Pancreas (tissue), 10 donors: ENCODE measurements around the gene PITPNB. TPM values are rescaled to one million over a fixed set of nuclear protein-coding genes. Genes with fewer than 3 reads are reported as not detected.

Experiments
- ATAC-seq, 4 donors: fragments of 200-7000 bp; cut with Tn5 transposase; one replicate each; pipeline versions ENCODE4 v1.8.0 to v1.9.1; 2020; ENCODE audit warnings: mild to moderate bottlenecking in 4 of 4, moderate library complexity in 4 of 4
- DNase-seq, 6 donors: peaks; one replicate each; pipeline ENCODE4 v3.0.0-alpha.2; 2020
- FAIRE-seq: peaks from 2 replicates; lab custom pipeline; 2012; peaks lifted over from hg19 to GRCh38; lab: Jason Lieb, UNC
- H3K27ac ChIP-seq, 4 donors: fragments of 200-600 bp; sonication (generic); 1 replicate in 3 of 4; 2 replicates in 1 of 4; pipeline versions ENCODE4 v1.5.0 to v1.8.0; 2020
- H3K27me3 ChIP-seq, 4 donors: fragments of 200-600 bp; one replicate each; pipeline ENCODE4 v1.8.0; 2021
- H3K36me3 ChIP-seq, 3 donors: fragments of 200-600 bp; sonication (generic) in 1 of 3; one replicate each; pipeline versions ENCODE4 v1.5.0 to v1.8.0; 2020 to 2021
- H3K4me1 ChIP-seq, 3 donors: fragments of 200-600 bp; one replicate each; pipeline ENCODE4 v1.8.0; 2021
- H3K4me3 ChIP-seq, 4 donors: fragments of 200-600 bp; sonication (generic) in 2 of 4; one replicate each; pipeline versions ENCODE4 v1.5.0 to v1.8.0; 2020 to 2021
- H3K9me3 ChIP-seq, 4 donors: fragments of 200-600 bp; one replicate each; pipeline ENCODE4 v1.8.0; 2021
- WGBS, 2 donors: extraction: QIAGEN DNeasy Blood & Tissue Kit; methylation state at CpG; one replicate each; pipeline ENCODE4 v1.1.7; 2013; 5-methylcytosine and 5-hydroxymethylcytosine counted together
- intact Hi-C, 3 donors: fragments of 100-400 bp; cut with DNase I; formaldehyde crosslinking; loops; one replicate each; pipeline versions ENCODE4 v1.11.1 to v1.14.2; 2022
- polyA plus RNA-seq, 2 donors: library from polyadenylated mRNA; stranded (reverse); fragments of 200-250 nt; gene quantifications; one replicate each; pipeline ENCODE4 v1.2.3, GENCODE V29; 2013
- total RNA-seq, 6 donors: library from RNA; stranded (reverse); fragmentation: NEBNext Ultra II Directional in 4 of 6; extraction: Animal tissue kit (Norgen Biotek cat#: 25700) in 4 of 6; gene quantifications; one replicate each; pipeline versions ENCODE4 v1.2.1 to v1.2.4, GENCODE V29; 2021 to 2023
- TF ChIP-seq, protein P1 (sequence below), 4 donors: fragments of 200-600 bp; sonication (generic) in 3 of 4; IDR thresholded peaks; one replicate each; pipeline versions ENCODE4 v1.5.0 to v1.8.0; 2021; ENCODE audit warnings: antibody characterized with exemption in 4 of 4
- donor health status: healthy with polysubstance abuse.
- donor health status: DM: no; HTN: no; CAD: no; lungs with moderate emphysema.
- donor health status: DM: no; HTN: no; CAD: no.
- donor health status: control.
- donor health status: control.
- donor health status: Bipolar disorder and iron deficiency.
- donor health status: DM: yes; HTN: yes; CAD: no.
- donor health status: DM: no; HTN: no; CAD: no.
- donor health status: DM: no; HTN: no; CAD: no.
- donor health status: DM: yes; HTN: yes; CAD: no.

Gene PITPNB
- total and polyA plus RNA-seq, 8 donors, result 14.3 to 38.0 (median 26.2) TPM

DNA sequence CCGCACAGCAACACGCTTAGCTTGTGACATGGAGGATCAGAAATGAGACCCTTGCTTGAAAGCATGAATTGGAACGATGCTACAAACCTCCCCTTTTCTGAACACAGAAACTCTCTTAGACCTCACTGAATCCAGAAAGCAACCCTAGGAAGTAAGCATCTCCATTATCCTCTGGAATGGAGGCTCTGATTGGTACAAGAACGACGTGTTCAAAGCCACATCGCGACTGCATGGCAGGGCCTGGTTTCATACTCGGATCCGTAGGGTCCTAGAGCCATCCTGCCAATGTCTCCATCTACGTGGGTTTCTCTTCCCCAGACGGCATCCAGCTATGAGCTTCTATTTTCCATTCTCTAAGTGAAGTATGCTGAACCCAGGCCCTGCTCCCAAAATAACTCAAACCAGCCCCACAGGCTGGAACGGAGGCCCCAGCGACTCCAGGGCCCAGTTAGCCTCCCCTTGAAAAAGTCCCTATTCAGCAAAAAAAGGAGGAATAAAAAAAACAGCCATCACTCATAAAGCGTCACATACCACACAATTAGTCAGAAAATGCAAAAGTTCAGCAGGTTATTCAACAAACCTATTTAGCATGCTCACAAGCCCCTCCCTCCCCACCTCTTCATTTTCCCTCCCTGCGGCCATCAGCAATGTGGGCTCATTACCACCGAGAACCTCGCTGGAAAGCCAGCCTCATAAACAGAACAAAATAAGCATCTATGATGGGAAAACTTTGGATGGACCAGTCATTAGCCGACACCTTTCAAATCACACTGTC lies 110.4 kb downstream of the PITPNB start:
- H3K27ac ChIP-seq, result no peak overlapping the region
- H3K4me3 ChIP-seq, result no peak overlapping the region
- intact Hi-C loops, result loop anchor here in 2 of 3 donors (10.0 kb wide), 2 partner anchors 1054 to 1124 kb away; no protein-coding TSS in a partner anchor
- H3K4me1 ChIP-seq, result no peaks in the 10 kb centered on the region
- WGBS, 2 donors, result 80 to 86% methylated on average over 18 of the region's 18 CpGs
- no peaks in the 10 kb centered on the region for H3K36me3 ChIP-seq
- TF ChIP-seq, protein P1, sequence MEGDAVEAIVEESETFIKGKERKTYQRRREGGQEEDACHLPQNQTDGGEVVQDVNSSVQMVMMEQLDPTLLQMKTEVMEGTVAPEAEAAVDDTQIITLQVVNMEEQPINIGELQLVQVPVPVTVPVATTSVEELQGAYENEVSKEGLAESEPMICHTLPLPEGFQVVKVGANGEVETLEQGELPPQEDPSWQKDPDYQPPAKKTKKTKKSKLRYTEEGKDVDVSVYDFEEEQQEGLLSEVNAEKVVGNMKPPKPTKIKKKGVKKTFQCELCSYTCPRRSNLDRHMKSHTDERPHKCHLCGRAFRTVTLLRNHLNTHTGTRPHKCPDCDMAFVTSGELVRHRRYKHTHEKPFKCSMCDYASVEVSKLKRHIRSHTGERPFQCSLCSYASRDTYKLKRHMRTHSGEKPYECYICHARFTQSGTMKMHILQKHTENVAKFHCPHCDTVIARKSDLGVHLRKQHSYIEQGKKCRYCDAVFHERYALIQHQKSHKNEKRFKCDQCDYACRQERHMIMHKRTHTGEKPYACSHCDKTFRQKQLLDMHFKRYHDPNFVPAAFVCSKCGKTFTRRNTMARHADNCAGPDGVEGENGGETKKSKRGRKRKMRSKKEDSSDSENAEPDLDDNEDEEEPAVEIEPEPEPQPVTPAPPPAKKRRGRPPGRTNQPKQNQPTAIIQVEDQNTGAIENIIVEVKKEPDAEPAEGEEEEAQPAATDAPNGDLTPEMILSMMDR (IDR thresholded peaks at IDR 0.05), result no peak
- DNase-seq, result no peak
- no peak for FAIRE-seq
- H3K9me3 ChIP-seq, result no peaks in the 10 kb centered on the region
- H3K27me3 ChIP-seq, result no peaks in the 10 kb centered on the region
- no peak for ATAC-seq

DNA sequence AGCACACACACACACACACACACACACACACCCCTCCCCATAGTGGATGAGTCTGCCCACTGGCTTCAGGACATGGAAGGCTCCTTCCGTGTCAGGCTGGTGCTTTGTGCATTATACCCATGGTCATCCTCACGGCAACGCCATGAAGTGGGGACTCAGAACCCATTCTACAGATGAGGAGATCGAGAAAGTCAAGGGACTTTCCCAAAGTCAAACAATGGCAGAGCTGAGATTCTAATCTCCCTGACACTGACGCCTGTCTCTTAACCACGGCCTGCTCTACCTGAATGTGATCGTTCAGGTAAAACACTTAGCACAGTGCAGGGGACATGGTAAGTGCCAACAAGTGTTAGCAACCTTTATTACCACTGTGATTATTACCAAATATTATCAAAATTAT lies 113.2 kb downstream of the PITPNB start:
- DNase-seq (no peak), ATAC-seq (no peak)

DNA sequence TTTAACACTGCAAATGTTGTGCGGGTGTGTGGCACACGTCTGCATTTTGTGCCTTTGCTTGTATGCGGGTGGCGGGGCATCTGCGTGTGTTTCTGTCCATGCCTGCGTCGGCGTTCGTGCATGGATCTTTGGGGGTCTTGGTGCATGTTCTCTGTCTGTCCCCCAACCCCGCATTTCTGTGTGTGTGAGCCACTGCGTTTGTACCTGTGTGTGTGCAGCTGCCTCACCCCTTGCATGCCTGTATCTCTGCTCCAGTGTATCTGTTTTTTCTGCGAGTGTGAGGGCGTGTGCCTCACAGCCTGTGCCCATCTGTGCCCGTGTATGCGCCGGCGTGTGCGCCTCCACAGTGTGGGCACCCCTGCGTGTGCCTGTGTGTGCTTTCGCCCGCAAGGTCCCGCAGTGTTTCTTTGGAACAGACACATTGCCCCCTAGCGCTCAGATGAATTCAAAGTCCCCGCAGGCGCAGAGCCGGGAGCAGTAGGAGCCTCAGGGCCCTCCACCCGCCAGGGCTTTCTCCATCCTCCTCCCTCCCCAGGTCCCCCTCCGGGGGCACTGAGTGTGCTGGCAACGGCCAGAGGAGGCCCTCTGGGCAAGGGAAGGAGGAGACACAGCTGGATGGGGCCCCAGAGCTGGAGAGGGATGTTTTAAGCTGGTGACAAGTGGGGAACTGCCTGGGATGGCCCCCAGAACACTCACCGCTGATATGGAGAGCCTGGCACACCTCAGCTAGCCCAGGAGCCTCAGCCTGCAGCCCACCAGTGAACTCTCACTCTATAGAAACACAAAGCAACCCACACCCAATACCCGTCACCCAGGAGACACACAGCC lies 114.4 kb downstream of the PITPNB start:
- Histone ChIP-seq H3K4me1 (peaks cover 0 to 10% (median 0%) of the 10 kb centered on the region in 3 donors), H3K4me3 (no peak overlapping the region), H3K27ac (no peak overlapping the region), H3K9me3 (no peaks in the 10 kb centered on the region), H3K27me3 (no peaks in the 10 kb centered on the region), H3K36me3 (no peaks in the 10 kb centered on the region)
- TF ChIP-seq, protein P1 (IDR thresholded peaks at IDR 0.05), result peak; percentile 31 to 59 (median 51)
- intact Hi-C loops, result loop anchor here in 2 of 3 donors (10.0 kb wide), 2 partner anchors 1050 to 1120 kb away; no protein-coding TSS in a partner anchor
- ATAC-seq (peak; percentile 42 to 65 (median 62)), DNase-seq (peak; percentile 49 to 82 (median 70)), FAIRE-seq (no peak)
- 30 to 36% methylated on average over 30 to 31 of the region's 31 CpGs for WGBS, 2 donors

More for the DNA sequence above, 113.2 kb downstream of the PITPNB start:
- Histone ChIP-seq H3K4me1 (peaks cover 0 to 2% (median 0%) of the 10 kb centered on the region in 3 donors), H3K4me3 (no peak overlapping the region), H3K36me3 (no peaks in the 10 kb centered on the region), H3K9me3 (no peaks in the 10 kb centered on the region), H3K27me3 (no peaks in the 10 kb centered on the region), H3K27ac (no peak overlapping the region)
- intact Hi-C loops, result loop anchor here in 2 of 3 donors (10.0 kb wide), 2 partner anchors 1051 to 1121 kb away; no protein-coding TSS in a partner anchor
- TF ChIP-seq, protein P1 (IDR thresholded peaks at IDR 0.05), result no peak
- FAIRE-seq, result no peak
- 74 to 81% methylated on average over 7 of the region's 7 CpGs for WGBS, 2 donors

DNA sequence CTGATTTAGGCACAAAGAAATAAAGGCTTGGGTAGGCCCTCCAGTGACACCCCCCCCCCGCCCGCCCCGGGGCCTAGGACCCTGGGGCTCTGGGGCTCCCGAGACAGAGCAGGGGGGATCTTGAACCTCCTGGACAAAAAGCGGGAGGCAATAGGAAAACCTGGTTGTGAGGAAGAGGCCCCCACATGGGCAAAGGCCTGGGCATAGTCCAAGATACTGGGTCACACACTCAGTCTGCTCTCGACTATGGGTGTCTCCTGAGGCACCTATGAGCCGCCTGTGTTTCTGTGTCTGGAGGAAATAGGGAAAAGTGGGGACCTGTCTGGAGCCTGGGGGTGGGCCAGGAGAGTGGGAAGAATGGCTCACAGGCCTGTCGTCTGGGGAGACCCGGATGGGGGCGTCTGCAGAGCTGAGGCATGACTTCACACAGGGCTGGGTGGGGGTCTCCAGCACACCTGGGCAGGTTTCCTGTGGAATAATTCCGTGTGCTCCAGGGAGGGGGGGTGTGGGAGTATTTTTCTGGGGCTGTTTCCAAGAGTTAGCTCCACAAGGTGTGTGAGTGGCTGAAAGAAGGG lies 115.1 kb downstream of the PITPNB start:
- no peak for DNase-seq
- Histone ChIP-seq H3K9me3 (no peaks in the 10 kb centered on the region), H3K4me1 (peaks cover 0 to 10% (median 0%) of the 10 kb centered on the region in 3 donors), H3K27me3 (no peaks in the 10 kb centered on the region), H3K27ac (no peak overlapping the region), H3K36me3 (no peaks in the 10 kb centered on the region), H3K4me3 (no peak overlapping the region)
- no peak for FAIRE-seq
- 69 to 77% methylated on average over 11 of the region's 11 CpGs for WGBS, 2 donors
- TF ChIP-seq, protein P1 (IDR thresholded peaks at IDR 0.05), result no peak
- ATAC-seq, result no peak
- intact Hi-C loops, result loop anchor here in 2 of 3 donors (10.0 kb wide), 2 partner anchors 1049 to 1119 kb away; no protein-coding TSS in a partner anchor
